Fibroblast of lung (primary cell): Measurements from ENCODE around the gene POR. TPM values are rescaled to one million over a fixed set of nuclear protein-coding genes. Genes with fewer than 3 reads are reported as not detected.
A peak's percentile ranks its signal among the peaks of the same experiment; 100 is the strongest.

Experiments used
- DNase-seq, 2 donors: peaks; one replicate each; pipeline versions ENCODE4 v3.0.0 to v3.0.0-alpha.2; 2010; ENCODE audit warnings: low read depth in 2 of 2
- H2AFZ ChIP-seq: 2 replicates; pipeline ENCODE4 v1.5.1; 2012; ENCODE audit warnings: low read length, control low read depth, inconsistent platforms
- H3K27ac ChIP-seq: 2 replicates; pipeline ENCODE4 v1.5.1; 2011; ENCODE audit warnings: low read length, control low read depth; ENCODE audit not compliant: insufficient read depth
- H3K27me3 ChIP-seq: 2 replicates; pipeline ENCODE4 v1.5.1; 2011; ENCODE audit warnings: mild to moderate bottlenecking, low read length; ENCODE audit not compliant: control insufficient read depth, insufficient read depth
- H3K36me3 ChIP-seq: 2 replicates; pipeline ENCODE4 v1.5.1; 2011; ENCODE audit warnings: low read length; ENCODE audit not compliant: control insufficient read depth, insufficient read depth
- H3K4me1 ChIP-seq: 2 replicates; pipeline ENCODE4 v1.5.1; 2011; ENCODE audit warnings: low read length; ENCODE audit not compliant: control insufficient read depth, insufficient read depth; ENCODE audit errors: extremely low read depth
- H3K4me2 ChIP-seq: 2 replicates; pipeline ENCODE4 v1.5.1; 2011; ENCODE audit warnings: low read length, control low read depth; ENCODE audit not compliant: insufficient read depth; ENCODE audit errors: extremely low read depth
- H3K4me3 ChIP-seq, 4 experiments: fragments of 200-600 bp in 1 of 4; sonication (generic) in 1 of 4; replicated peaks in 1 of 4; 2 replicates each; pipeline ENCODE4 v1.5.1; 2011 to 2016; ENCODE audit warnings: low read length in 4 of 4, low read depth in 3 of 4, mild to moderate bottlenecking in 3 of 4, control low read depth in 2 of 4, inconsistent platforms in 1 of 4, mixed read lengths in 1 of 4; ENCODE audit not compliant: insufficient read depth in 1 of 4; ENCODE audit errors: control extremely low read depth in 1 of 4
- H3K79me2 ChIP-seq: 2 replicates; pipeline ENCODE4 v1.5.1; 2012; ENCODE audit warnings: mild to moderate bottlenecking, low read length, inconsistent platforms; ENCODE audit not compliant: control insufficient read depth, insufficient read depth
- H3K9ac ChIP-seq: 2 replicates; pipeline ENCODE4 v1.5.1; 2011; ENCODE audit warnings: mild to moderate bottlenecking, low read length, control low read depth; ENCODE audit not compliant: insufficient read depth
- H3K9me3 ChIP-seq: 2 replicates; pipeline ENCODE4 v1.5.1; 2012; ENCODE audit warnings: low read depth, low read length; ENCODE audit not compliant: control insufficient read depth, insufficient read depth
- H4K20me1 ChIP-seq: 2 replicates; pipeline ENCODE4 v1.5.1; 2011; ENCODE audit warnings: low read length; ENCODE audit not compliant: control insufficient read depth, insufficient read depth; ENCODE audit errors: extremely low read depth
- EZH2 ChIP-seq: IDR thresholded peaks from 2 replicates; pipeline ENCODE4 v1.5.1; 2012; ENCODE audit warnings: low read length, control low read depth, mild to moderate bottlenecking; ENCODE audit errors: missing control alignments
- polyA plus RNA-seq, 2 donors: library from polyadenylated mRNA; depleted of rRNA in 1 of 2; stranded (reverse) in 1 of 2; unstranded in 1 of 2; fragments of >200 nt; gene quantifications; 2 replicates each; pipeline ENCODE4 v1.2.1, GENCODE V29; 2011 to 2012; ENCODE audit warnings: missing spikeins in 1 of 2
- total RNA-seq: library from RNA; depleted of rRNA; stranded (reverse); fragments of >200 nt; gene quantifications from 2 replicates; pipeline ENCODE4 v1.2.1, GENCODE V29; 2014
- TF ChIP-seq, protein P1 (sequence below), 2 donors: IDR thresholded peaks in 1 of 2; conservative IDR thresholded peaks in 1 of 2; 1 replicate in 1 of 2; 2 replicates in 1 of 2; pipeline ENCODE4 v1.5.1; 2011 to 2012; ENCODE audit warnings: low read length in 2 of 2, control low read depth in 1 of 2, inconsistent platforms in 1 of 2, low read depth in 1 of 2, mild to moderate bottlenecking in 1 of 2

POR gene
- total and polyA plus RNA-seq, 2 donors (not counting 1 experiment from before 2014, with no cell fraction given): 36.2 to 207 TPM

GRCh38 chr7:75891815-75892411, 23.0 kb upstream of the POR start:
- Histone ChIP-seq H3K9ac (no peak overlapping the region), H3K27me3 (no peaks in the 10 kb centered on the region), H4K20me1 (no peaks in the 10 kb centered on the region), H2AFZ (no peak overlapping the region), H3K4me3 (no peak overlapping the region), H3K9me3 (no peaks in the 10 kb centered on the region), H3K36me3 (peaks cover 2% of the 10 kb centered on the region), H3K79me2 (no peaks in the 10 kb centered on the region), H3K4me1 (peaks cover 5% of the 10 kb centered on the region), H3K27ac (no peak overlapping the region), H3K4me2 (no peak overlapping the region)
- no peak for DNase-seq
- TF ChIP-seq, protein P1, sequence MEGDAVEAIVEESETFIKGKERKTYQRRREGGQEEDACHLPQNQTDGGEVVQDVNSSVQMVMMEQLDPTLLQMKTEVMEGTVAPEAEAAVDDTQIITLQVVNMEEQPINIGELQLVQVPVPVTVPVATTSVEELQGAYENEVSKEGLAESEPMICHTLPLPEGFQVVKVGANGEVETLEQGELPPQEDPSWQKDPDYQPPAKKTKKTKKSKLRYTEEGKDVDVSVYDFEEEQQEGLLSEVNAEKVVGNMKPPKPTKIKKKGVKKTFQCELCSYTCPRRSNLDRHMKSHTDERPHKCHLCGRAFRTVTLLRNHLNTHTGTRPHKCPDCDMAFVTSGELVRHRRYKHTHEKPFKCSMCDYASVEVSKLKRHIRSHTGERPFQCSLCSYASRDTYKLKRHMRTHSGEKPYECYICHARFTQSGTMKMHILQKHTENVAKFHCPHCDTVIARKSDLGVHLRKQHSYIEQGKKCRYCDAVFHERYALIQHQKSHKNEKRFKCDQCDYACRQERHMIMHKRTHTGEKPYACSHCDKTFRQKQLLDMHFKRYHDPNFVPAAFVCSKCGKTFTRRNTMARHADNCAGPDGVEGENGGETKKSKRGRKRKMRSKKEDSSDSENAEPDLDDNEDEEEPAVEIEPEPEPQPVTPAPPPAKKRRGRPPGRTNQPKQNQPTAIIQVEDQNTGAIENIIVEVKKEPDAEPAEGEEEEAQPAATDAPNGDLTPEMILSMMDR (conservative IDR thresholded peaks at IDR 0.05 in 1 of 2, IDR thresholded peaks at IDR 0.05 in 1 of 2; ENCODE audit: low read depth in 1 of 2, low read length in 2 of 2): no peak
- TF ChIP-seq EZH2: no peak

- H3K4me3 ChIP-seq: no peak overlapping the region
- H3K9ac ChIP-seq: no peak overlapping the region
- TF ChIP-seq, protein P1 (conservative IDR thresholded peaks at IDR 0.05 in 1 of 2, IDR thresholded peaks at IDR 0.05 in 1 of 2; ENCODE audit: low read depth in 1 of 2, low read length in 2 of 2): no peak
- H3K27ac ChIP-seq: no peak overlapping the region
- peak; percentile 38 to 78 for DNase-seq
- peaks cover 5% of the 10 kb centered on the region for H3K4me1 ChIP-seq
- no peaks in the 10 kb centered on the region for H3K27me3 ChIP-seq
- peaks cover 2% of the 10 kb centered on the region for H3K36me3 ChIP-seq
- H3K79me2 ChIP-seq: no peaks in the 10 kb centered on the region
- no peaks in the 10 kb centered on the region for H4K20me1 ChIP-seq
- no peak overlapping the region for H3K4me2 ChIP-seq
- H3K9me3 ChIP-seq: no peaks in the 10 kb centered on the region
- H2AFZ ChIP-seq: no peak overlapping the region
Measured at GRCh38 chr7:75892634-75893272, 22.2 kb upstream of the POR start.

- no peaks in the 10 kb centered on the region for H3K36me3 ChIP-seq
- no peaks in the 10 kb centered on the region for H3K9me3 ChIP-seq
- no peak overlapping the region for H3K27ac ChIP-seq
- no peaks in the 10 kb centered on the region for H4K20me1 ChIP-seq
- no peak overlapping the region for H3K4me2 ChIP-seq
- no peak overlapping the region for H3K4me3 ChIP-seq
- peaks cover 2% of the 10 kb centered on the region for H3K4me1 ChIP-seq
- H3K9ac ChIP-seq: no peak overlapping the region
- no peaks in the 10 kb centered on the region for H3K79me2 ChIP-seq
- TF ChIP-seq, protein P1 (conservative IDR thresholded peaks at IDR 0.05 in 1 of 2, IDR thresholded peaks at IDR 0.05 in 1 of 2; ENCODE audit: low read depth in 1 of 2, low read length in 2 of 2): no peak
- no peaks in the 10 kb centered on the region for H3K27me3 ChIP-seq
- no peak for DNase-seq
- no peak overlapping the region for H2AFZ ChIP-seq
Measured at GRCh38 chr7:75896803-75897327, 18.1 kb upstream of the POR start.
